Upper lobe of right lung (tissue), 1 donor: ENCODE data around the gene ALS2CL. TPM values are rescaled to one million over a fixed set of nuclear protein-coding genes. Genes with fewer than 3 reads are reported as not detected.

Experiments
- ATAC-seq: fragments of 200-7000 bp; cut with Tn5 transposase; one replicate; pipeline ENCODE4 v1.9.1; 2020; ENCODE audit warnings: mild to moderate bottlenecking, moderate library complexity
- DNase-seq: peaks from one replicate; pipeline ENCODE4 v3.0.0-alpha.2; 2020
- H3K27ac ChIP-seq: fragments of 200-600 bp; one replicate; pipeline ENCODE4 v1.8.0; 2022
- H3K27me3 ChIP-seq: fragments of 200-600 bp; one replicate; pipeline ENCODE4 v1.8.0; 2022; ENCODE audit warnings: mild to moderate bottlenecking
- H3K36me3 ChIP-seq: fragments of 200-600 bp; one replicate; pipeline ENCODE4 v1.8.0; 2022
- H3K4me1 ChIP-seq: fragments of 200-600 bp; one replicate; pipeline ENCODE4 v1.8.0; 2022
- H3K4me3 ChIP-seq: fragments of 200-600 bp; one replicate; pipeline ENCODE4 v1.8.0; 2022; ENCODE audit warnings: mild to moderate bottlenecking
- H3K9me3 ChIP-seq: fragments of 200-600 bp; one replicate; pipeline ENCODE4 v1.8.0; 2022
- intact Hi-C: fragments of 100-400 bp; cut with DNase I; formaldehyde crosslinking; loops from one replicate; pipeline ENCODE4 v1.11.0; 2022
- total RNA-seq: library from RNA; stranded (reverse); fragmentation: NEBNext Ultra II Directional; extraction: Animal tissue kit (Norgen Biotek cat#: 25700); gene quantifications from one replicate; pipeline ENCODE4 v1.2.1, GENCODE V29; 2021
- TF ChIP-seq, protein P1 (sequence below): fragments of 200-600 bp; IDR thresholded peaks from one replicate; pipeline ENCODE4 v1.8.0; 2022; ENCODE audit warnings: antibody characterized with exemption
- donor health status: DM: no; HTN: yes; CAD: no; lungs with severe emphysema.

ALS2CL gene
- total RNA-seq, 1 donor from 2014 or later: 64.5 TPM

GRCh38 chr3:46710671-46711295, 17.3 kb upstream of the ALS2CL start:
- H3K27me3 ChIP-seq: no peaks in the 10 kb centered on the region
- no peak overlapping the region for H3K27ac ChIP-seq
- no peaks in the 10 kb centered on the region for H3K36me3 ChIP-seq
- intact Hi-C loops: no loop called here
- ATAC-seq (no peak), DNase-seq (peak; percentile 48)
- H3K4me1 ChIP-seq: no peaks in the 10 kb centered on the region
- H3K9me3 ChIP-seq: no peaks in the 10 kb centered on the region
- TF ChIP-seq, protein P1, sequence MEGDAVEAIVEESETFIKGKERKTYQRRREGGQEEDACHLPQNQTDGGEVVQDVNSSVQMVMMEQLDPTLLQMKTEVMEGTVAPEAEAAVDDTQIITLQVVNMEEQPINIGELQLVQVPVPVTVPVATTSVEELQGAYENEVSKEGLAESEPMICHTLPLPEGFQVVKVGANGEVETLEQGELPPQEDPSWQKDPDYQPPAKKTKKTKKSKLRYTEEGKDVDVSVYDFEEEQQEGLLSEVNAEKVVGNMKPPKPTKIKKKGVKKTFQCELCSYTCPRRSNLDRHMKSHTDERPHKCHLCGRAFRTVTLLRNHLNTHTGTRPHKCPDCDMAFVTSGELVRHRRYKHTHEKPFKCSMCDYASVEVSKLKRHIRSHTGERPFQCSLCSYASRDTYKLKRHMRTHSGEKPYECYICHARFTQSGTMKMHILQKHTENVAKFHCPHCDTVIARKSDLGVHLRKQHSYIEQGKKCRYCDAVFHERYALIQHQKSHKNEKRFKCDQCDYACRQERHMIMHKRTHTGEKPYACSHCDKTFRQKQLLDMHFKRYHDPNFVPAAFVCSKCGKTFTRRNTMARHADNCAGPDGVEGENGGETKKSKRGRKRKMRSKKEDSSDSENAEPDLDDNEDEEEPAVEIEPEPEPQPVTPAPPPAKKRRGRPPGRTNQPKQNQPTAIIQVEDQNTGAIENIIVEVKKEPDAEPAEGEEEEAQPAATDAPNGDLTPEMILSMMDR: no peak
- H3K4me3 ChIP-seq: no peak overlapping the region

DNA sequence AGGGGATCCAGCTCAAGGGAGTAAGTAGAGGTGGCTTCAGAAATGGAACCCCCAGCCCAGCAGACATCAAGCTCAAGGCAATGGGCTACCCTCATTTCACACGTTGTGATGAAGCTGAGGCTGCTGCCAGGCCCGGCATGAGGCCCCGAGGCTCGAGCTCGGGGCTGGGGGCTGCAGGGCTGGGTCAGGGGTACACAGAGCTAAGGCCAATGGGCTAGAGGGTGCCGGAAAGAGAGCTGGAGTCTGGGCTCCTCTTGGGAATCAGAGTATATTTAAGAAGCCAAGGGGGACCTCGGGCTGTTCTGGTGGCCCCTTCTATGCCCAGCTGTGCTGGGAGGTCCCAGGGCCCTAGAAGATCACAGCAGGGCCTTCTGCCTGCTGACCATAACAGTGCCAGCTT, 16.8 kb upstream of the ALS2CL start:
- Histone ChIP-seq H3K36me3 (no peaks in the 10 kb centered on the region), H3K4me3 (no peak overlapping the region), H3K27ac (no peak overlapping the region), H3K4me1 (no peaks in the 10 kb centered on the region), H3K9me3 (no peaks in the 10 kb centered on the region), H3K27me3 (no peaks in the 10 kb centered on the region)
- DNase-seq (no peak), ATAC-seq (no peak)
- TF ChIP-seq, protein P1: no peak
- intact Hi-C loops: no loop called here

GRCh38 chr3:46709721-46710120, 16.2 kb upstream of the ALS2CL start:
- no peaks in the 10 kb centered on the region for H3K9me3 ChIP-seq
- DNase-seq (peak; percentile 40), ATAC-seq (no peak)
- no peaks in the 10 kb centered on the region for H3K36me3 ChIP-seq
- TF ChIP-seq, protein P1: no peak
- H3K4me1 ChIP-seq: no peaks in the 10 kb centered on the region
- no peaks in the 10 kb centered on the region for H3K27me3 ChIP-seq
- intact Hi-C loops: loop anchor here (5.0 kb wide), 1 partner anchor 188 kb away; no protein-coding TSS in a partner anchor
- H3K4me3 ChIP-seq: no peak overlapping the region
- no peak overlapping the region for H3K27ac ChIP-seq

GRCh38 chr3:46709157-46709654, 15.7 kb upstream of the ALS2CL start:
- intact Hi-C loops: loop anchor here (5.0 kb wide), 1 partner anchor 188 kb away; no protein-coding TSS in a partner anchor
- Histone ChIP-seq H3K9me3 (no peaks in the 10 kb centered on the region), H3K27me3 (no peaks in the 10 kb centered on the region), H3K4me3 (no peak overlapping the region), H3K27ac (no peak overlapping the region), H3K4me1 (no peaks in the 10 kb centered on the region), H3K36me3 (no peaks in the 10 kb centered on the region)
- ATAC-seq: no peak
- TF ChIP-seq, protein P1: no peak
- DNase-seq: no peak

DNA sequence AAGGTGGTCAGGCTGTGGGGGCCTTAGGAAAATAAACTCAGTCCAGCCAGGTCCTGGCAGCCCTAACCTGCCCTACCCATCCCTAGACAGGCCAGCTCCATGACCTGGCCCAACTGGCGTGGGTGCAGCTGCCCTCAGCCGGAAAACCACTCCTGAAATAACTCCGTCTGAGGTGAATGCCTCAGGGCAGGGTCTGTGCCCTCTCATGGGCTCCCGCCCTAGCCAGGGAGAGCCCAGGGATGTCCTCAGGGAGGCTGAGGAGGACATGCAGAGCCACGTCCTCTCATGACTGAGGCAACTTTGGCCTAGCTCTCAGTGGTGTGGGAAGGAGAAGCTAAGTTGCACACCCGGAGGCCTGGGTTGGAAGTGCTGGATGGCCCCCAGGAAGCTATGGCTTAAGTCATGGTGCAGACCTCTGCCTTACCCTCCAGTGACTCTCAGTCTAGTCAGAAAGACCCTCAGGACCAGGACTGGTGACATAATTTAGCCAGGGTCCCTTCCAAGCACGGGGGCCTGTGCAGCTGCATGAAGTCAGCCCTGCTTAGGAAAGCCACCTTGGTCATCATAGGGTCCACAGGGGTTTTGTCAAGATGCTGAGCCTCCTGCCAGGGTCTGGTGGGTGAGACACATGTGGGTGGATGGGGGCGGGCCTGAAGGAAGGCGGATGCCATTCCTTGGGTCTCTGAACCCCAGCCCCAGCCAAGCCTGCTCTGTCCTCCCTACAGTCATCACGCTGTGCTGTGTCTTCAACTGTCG, 15.1 kb upstream of the ALS2CL start:
- intact Hi-C loops: loop anchor here (5.0 kb wide), 1 partner anchor 189 kb away; no protein-coding TSS in a partner anchor
- Histone ChIP-seq H3K36me3 (no peaks in the 10 kb centered on the region), H3K9me3 (no peaks in the 10 kb centered on the region), H3K4me1 (no peaks in the 10 kb centered on the region), H3K27ac (no peak overlapping the region), H3K27me3 (no peaks in the 10 kb centered on the region), H3K4me3 (no peak overlapping the region)
- DNase-seq (peak; percentile 52), ATAC-seq (no peak)
- TF ChIP-seq, protein P1: no peak
